ENCODE measurements around the gene RGCC.

The RGCC gene

DNA sequence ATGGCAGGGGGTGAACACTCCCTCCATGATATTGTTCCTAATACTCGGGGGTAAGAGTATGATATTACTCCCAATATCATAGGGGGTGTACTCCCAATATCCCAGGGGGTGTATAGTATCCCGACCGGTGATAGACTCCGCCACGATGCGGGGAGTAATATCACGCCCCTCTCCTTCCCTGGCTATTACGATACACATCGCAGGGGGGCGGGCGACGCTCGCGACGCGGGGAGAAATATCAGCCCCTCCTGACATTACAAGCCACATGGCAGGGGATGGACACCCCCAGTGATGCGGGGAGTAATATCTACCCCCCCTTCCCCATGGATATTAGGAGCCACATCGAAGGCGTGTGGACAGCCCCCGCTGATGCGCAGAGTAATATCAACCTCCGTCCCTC lies 3.2 kb upstream of the RGCC start:
- no peak for DNase-seq

DNA sequence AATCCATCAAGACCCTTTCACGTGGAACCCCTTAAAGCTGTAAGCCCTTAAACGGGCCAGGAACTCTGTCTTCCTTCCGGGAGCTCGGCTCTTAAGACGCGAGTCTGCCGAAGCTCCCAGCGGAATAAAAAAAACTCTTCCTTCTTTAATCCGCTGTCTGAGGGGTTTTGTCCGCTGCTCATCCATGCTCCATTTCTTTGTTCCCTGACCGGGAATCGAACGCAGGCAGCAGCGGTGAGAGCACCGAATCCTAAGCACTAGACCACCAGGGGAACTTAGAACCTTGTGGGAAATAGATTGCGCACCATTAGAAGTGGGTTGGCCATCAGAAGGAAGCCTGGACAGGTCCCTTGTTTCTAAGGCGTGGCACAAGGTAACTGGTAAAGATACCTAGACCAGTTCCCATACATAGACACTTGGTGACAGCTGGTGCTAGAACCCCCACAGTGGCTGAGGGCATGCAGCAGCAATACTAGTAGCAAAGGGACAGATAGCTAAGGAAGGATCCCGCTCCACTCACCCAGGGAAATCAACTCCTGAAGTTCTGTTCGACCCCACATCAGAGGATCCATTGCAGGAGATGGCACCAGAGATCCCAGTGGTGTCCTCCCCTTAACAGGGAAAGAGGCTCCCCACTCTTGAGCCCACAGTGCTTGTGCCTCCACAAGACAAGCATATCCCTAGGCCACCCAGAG lies 1.5 kb upstream of the RGCC start:
- DNase-seq = no peak

DNA sequence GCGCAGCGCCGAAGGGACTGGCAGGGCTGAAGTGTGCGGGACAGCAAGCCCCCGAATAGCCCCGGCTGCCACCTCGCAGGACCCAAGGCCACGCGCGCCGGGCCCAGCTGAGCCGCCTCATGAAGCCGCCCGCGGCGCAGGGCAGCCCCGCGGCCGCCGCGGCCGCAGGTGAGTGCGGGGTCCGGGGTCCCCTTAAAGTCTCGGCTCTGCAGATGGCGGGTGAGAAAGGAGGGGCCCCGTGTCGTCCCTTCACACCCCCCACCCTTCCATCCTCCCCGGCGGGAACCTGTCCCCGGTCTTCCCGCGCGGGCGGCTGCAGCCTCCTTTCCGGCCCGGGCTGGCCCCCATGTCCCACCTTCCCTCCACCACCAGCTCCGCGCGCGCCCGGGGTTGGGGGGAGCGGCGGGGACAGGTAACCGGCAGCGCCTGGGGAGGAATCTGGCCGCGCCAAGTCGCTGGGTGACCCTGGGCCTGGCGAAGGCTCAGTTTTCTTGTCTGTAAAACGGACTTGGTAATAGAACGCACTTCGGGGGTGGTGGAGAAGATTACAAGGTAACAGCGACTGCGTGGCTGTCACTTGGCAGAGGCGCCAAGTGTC lies 338 bp downstream of the RGCC start:
- DNase-seq = peak in 1 of 3 experiments; percentile 53

DNA sequence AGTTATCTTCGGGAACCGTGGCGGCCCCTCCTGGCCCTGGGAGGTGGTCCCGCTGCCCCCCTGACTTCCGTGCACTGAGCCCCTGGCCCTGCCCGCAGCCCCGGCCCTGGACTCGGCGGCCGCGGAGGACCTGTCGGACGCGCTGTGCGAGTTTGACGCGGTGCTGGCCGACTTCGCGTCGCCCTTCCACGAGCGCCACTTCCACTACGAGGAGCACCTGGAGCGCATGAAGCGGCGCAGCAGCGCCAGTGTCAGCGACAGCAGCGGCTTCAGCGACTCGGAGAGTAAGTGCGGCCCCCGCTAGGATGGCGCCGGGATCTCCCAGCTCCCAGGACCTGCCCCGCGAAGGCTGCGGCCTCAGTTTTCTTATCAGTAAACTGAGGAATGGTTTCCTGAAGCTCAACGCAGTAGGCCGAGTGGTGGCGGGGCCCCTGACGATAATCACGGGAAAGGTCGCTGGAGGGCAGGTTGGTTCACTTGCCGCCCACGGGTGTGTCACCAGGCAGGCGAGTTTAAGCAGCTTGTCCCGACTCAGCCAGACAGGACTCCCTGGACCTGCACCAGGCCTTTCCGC lies 924 bp downstream of the RGCC start:
- DNase-seq = peak; percentile 3 to 53 (median 38)

DNA sequence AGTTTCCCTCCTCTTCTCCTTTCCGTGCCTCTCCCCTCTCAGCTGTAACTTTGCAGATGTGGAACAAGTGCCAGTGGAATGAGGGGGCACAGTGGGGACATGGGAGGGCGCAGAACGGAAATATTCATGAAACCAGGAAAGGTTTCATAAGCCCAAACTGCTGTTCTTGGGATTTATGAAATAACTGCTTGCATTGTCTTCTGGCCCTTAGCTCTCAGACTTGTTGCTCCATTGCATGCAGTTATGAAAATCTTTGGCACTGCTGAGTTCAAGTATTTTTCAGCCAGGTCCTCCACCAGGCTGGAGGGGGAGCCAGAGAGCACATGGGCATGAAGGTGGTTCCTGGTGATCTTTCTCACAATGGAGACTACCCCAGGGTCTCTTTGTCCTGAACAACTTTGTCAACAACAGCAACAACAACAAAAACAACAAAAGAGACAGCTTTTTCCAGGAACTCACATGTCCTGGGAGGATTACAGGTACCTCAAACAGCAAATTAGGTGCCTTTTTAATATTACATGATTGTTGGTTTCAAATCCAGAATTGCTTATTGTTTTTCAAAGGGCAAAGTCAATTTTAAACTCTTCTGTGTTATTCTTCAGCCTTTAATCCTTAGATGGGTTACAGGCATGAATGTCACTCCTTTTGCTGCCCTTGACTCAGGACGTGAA lies 1.5 kb downstream of the RGCC start:
- DNase-seq = peak in 1 of 3 experiments; percentile 21

DNA sequence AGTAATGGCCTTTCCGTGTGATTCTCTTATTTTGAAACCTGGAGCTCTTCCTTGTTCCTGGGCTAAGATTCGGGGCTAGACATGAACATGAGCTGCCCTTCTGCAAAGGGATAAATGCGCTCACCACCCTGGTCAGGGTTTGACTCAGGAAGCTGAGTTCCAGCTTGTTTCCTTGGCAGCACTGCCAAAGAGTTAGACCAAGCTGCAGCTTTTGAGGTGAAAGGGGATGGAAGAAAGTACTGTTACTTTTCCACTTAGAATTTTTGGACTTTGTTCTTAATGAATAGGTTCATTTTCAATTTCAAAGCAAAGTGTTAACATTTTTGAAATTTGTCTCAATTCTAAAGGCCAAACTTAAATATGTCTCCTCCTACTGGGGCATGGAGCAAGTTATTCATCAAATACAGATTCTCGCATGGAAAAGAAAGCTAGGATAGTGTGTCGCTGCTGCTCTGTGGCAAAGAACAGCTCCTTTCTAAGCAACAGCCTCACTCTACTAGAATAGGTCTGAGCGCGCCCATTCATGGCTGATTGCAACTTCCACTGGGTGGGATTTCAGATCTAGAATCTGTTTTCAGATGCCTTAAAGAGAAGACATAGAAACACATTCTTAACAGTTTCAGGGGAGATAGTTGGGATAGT lies 2.2 kb downstream of the RGCC start:
- DNase-seq = no peak

DNA sequence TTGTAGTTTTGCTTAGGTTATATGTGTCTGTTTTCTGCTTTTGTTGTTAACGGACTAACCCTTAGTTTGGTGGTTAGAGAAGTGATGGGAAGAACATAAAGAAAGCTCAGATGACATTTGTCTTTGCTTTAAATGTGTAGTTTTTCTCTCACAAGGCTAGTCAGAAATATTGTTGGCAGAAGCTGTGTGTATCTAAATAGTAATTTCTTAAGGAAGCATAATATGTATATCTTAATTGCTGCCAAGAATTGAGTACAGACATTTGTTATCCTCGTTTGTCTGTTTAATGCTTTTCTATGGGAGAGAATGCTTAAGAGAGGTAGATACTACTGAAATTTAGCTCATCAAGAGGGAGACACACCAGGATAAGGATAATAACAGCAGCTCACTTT lies 2.7 kb downstream of the RGCC start:
- DNase-seq = no peak

DNA sequence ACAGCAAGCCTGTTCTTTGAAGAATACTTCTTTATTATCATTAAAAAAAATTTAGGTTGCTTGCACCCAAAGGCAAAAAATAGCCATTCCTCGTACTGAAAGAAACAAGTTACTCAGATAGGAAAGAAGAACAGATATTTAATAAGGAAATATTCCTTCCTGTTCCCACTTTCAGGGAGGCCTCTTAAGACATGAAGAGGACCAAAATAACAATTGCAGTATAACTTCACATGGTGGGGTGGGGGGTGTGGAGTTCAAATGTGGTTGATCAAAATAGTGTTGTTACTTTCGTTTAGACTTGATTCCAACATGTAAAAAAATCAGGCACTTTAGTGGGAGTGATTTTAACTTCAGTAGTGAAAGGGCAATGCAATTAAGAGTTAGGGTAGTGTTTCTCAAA lies 3.6 kb downstream of the RGCC start:
- no peak for DNase-seq

DNA sequence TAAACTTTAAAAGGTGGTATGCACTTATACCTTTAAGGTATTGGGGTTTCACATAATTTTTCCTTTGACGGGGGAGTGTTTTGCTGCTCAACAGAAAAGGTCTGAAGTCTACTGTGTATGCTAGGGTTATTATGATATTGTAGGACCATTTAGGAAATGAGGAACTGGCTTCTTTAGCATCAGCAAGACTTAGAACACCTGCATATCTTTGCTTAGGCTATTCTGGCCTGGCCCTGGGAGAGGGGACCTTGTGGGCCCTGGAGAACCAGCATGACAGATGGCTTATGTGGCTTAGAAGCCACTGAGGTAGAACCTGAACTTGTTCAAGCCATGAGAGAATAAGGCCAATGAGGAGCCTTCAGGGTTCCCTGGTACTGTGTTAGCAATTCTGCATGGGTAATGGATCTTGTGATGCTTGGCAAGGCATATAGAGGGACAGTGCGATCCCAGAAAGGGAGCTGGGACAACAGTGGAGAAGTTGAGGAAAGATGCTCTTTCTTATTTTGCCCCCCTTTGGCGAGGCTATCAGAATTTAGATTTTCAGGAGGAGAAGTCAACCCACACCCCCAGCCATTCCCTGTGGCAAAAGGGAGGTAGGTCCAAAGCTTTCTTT lies 4.3 kb downstream of the RGCC start:
- DNase-seq = no peak

DNA sequence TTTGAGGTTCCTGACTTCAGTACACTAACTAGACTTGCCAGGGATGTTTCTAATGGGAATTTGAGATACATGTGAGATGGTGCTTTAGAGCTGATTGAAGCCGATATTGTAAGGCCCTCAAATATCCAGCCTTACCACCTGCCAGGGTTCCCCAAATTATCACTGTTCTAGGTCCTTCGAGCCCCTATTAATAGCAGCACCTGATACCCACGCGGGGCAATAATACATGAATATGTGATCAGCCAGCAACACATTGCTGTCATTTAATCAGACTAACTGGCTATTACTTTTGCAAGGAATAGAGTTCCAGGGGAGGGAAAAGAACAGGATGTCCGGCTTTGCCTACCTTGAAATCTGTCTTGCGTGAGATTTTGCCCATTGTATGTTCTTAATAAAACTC lies 5.1 kb downstream of the RGCC start:
- no peak for DNase-seq

DNA sequence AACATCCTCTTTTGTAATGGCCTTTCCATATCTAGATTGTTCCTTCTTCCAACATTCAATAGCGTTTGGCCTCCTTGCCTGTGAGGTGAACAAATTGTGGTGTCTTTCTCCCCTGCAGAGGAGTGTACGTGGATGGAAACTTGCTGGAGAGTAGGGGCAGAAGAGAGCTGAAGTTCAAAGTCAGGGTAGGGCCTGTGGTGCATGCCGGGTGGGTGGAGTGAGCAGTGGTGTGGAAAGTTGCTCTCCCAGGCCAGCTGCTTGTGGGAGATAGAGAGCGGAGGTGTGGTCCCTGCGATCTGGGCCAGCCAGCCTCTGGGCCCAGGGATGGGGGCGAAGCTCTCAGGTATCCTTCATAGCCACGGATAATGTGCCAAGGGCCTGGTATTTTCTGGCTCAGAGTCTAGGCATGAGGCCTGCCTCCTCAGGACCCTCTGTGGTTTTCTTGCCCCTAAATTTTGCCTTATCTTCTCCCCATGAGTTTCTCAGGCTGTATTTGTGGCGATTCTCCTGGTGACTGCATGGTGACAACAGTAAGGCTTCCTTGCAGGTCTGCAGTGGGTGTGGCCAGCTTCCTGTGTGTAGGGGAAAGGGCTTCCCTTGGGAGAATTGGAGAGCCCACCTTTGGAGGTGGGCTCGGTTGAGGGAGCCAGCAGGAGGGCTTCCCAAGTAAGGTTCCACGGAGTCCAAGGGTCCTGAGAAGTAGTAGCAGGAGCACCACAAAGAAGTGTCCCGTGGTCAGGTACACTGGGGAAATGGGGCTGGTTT lies 6.7 kb downstream of the RGCC start:
- no peak for DNase-seq

DNA sequence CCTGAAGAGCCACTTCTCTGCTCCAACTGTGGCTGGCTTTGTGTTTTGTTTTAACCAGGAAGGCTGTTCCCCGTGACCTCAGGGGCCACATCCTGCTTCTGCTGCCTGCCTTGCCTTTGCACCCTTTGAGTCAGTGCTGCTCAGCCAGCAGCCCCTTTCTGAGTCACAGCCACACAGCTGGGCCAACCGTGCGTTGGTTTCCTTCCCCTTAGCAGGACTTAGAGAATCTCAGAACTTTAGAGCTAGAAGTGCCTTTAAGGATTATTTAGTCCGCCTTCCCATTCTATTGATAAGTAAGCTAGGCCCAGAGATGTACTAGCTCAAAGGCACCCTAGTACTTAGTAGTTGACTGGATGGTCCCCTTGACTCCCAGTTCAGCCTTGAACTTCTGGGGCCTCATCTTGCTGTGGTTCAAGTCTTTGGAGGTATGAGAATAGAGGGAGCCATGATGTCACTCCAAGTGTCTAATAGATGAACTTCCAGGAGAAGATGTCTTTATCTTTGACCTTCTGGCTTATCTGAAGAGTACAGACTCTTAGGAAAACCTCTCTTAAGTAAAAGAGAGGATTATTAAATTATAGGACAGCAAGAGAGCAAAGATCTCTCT lies 8.0 kb downstream of the RGCC start:
- DNase-seq = no peak

DNA sequence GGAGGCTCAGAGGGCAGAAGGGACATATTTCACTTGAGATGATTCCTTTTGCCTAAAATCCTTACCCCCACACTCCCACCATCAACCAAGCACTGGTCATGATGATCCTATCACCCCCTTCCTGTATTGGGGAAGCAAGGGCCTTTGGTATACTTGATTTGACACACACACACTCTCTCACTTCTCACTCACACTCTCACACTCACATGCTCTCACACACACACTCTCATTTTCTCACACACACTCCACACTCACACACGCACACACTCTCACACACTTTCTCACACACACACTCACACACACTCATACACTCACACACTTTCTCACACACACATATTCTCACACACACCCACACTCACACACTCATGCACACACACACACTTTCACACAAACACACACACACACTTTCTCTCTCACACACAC lies 8.6 kb downstream of the RGCC start:
- no peak for DNase-seq

DNA sequence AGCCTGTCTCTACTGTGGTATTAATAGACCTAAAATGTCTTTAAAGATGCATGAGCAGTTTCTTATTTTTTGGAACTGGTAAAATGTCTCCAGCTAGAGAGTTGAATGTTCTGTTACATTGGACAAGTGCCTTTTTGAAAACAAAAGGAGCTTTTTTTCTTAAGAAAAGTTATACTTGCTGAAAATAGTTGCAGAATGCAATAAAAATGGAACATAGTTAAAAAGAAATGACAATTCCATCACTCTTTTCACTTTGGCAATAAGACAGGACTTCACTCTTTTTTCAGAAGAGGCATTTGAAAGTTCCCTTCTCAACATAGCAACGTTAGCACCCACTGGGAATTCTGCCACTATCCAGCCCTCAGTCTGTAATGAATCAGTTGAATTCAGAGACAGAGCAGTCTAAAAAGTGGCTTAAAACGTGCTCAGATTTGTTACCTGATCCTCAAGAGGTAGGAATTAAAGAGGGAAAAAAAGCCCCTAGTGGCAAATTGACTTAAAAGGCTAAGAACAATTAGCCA lies 10.1 kb downstream of the RGCC start:
- peak in 1 of 3 experiments; percentile 32 for DNase-seq

DNA sequence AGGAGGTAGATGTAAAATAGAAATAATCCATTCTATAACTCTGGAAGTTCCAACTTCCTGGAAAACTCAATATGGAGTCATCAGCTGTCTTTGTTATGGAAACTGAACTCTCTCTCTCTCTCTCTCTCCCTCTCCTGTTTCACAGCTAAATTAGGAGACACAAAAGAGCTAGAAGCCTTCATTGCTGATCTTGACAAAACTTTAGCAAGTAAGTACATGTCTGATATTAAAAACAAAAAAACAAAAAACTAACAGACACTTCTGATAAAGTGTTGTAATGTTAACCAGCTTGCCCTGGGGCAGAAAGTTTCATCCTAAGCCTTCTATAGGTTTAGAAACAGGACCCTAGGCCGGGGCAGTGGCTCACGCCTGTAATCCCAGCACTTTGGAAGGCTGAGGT lies 11.3 kb downstream of the RGCC start:
- no peak for DNase-seq

DNA sequence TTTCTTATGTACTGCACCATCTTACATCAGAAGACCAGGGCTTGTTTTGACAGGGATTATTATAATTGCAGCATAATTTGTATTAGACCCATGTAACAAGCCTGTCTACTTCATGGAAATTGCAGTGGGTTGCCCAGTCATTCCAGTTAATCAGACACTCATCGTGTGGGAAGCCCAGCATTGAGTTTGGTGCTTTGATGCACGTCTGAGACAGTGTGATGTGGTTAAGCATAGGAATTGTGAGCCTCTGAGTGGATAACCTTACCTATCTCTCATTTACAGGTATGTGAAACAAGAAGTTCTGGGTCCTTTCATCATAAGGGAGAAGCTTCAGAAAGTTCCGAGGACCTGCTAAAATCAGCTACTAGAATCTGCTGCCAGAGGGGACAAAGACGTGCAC lies 12.8 kb downstream of the RGCC start:
- no peak for DNase-seq

DNA sequence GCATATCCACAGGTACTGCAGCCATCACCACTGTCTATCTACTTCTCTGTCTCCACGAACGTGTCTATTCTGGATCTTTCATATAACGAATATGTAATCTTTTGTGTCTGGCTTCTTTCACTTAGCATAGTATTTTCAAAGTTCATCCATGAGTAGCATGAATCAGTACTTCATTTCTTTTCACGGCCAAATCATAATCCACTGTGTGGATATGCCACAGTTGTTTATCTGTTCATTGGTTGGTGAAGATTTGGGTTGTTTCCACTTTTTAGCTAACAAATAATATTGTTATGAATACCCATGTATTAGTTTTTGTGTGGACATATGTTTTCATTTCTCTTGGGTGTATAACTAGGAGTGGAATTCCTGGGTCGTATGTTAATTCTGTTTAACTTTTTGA lies 14.4 kb downstream of the RGCC start:
- DNase-seq = no peak

DNA sequence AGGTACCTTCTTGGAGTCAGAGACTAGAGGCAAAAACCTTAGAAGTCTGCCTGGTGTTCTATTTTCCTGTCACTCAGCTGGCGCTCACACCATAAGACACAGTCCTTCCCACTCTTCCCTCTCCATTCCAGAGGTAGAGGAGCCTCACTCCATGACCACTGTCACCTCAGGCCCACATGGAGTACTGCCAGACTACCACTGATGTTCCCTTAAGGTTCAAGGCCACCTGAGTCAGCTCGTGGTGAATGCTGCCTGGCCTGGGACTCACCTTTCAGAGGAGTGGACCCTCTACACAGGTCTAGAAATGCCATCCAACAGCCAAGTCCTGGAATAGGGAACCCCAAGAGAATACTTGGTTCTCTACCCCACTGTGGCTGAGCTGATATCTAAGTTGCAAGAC lies 29.9 kb downstream of the RGCC start:
- DNase-seq = no peak

DNA sequence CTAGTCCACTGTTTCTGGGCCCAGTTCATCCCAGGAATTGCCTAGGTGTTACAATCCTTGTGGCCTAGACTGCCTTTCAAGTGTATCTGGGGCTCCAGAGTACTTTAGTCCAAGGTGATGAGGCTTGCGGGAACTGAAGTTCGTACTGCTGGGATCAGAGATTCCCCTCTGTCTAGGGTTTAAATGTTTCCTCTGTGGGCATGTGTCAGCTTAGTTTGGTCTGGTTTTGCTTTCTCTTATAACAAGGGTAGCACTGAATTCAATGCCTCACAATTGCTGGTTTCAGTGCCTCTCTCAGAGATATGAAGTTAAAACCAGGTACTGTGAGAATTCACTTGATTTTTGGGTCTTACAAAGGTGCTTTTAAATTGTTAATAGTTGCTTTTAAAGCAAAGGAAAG lies 30.8 kb downstream of the RGCC start:
- no peak for DNase-seq

DNA sequence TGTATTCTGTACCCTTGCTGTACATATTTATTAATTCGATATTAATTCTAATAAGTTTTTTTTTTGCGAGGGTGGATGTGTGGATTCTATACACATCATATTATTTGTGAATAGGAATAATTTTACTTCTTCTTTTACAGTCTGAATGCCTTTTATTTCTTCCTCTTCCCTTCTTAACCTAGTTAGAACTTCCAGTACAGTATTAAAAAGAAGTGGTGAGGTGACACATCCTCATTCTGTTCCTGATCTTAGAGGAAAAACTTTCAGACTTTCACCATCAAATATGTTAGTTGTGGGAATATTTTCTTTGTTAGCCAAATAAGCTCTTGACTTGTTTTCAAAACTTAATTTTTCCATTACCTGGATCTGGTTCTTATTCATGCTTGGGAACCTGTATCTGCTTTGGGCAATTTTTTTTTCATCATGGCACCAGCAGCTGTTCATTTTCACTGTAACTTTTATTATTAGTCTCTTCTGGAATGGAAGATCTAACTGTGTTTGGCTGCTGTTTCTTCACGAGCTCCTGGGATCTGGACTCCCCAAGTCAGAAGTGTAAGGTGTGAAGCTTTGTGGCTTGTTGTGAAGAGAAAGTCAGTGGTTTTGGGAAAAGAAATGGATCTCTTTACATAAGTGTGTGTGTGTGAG lies 33.1 kb downstream of the RGCC start:
- DNase-seq = no peak

DNA sequence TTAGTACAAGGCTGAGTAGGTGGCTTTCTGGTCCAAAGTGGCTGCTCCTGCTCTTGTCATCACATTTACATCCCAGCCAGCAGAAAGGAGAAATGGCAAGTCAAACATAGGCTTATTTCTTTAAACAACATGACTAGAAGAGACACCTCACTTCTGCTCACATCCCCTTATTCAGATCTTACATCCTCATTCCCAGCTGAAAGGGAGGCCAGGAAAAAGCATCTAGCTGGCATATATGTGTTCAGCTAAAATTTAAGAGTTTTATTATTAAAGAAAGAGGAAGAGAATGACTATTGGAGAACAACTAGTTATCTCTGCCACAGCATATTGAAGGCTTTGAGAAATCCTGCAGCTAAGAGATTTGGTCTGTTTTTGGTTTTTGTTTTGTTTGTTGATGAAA lies 34.1 kb downstream of the RGCC start:
- no peak for DNase-seq

All from NCI-H1417 (cell line).